B cell (primary cell): ENCODE data around the gene TENM4.

Experiments used
- CTCF ChIP-seq: fragments of 200-600 bp; IDR thresholded peaks from one replicate; pipeline ENCODE4 v1.8.0; 2022; ENCODE audit warnings: antibody characterized with exemption, mild to moderate bottlenecking
- EZH2 ChIP-seq: IDR thresholded peaks from 2 replicates; pipeline ENCODE4 v1.6.1; 2012; ENCODE audit warnings: borderline replicate concordance, low read depth, mild to moderate bottlenecking, moderate library complexity, low read length; ENCODE audit not compliant: insufficient read depth, poor library complexity, severe bottlenecking

GRCh38 chr11:78652843-78653239 lies 788.0 kb downstream of the TENM4 start:
- TF ChIP-seq CTCF (no peak), EZH2 (no peak)
